GM23248 (cell line): Measurements from ENCODE around the gene PSME3IP1.

ENCODE experiments used
- EZH2 ChIP-seq: fragments of 200-600 bp; sonication (generic); IDR thresholded peaks from 2 replicates; pipeline ENCODE4 v1.6.1; 2018; ENCODE audit warnings: antibody characterized with exemption, mild to moderate bottlenecking; ENCODE audit not compliant: insufficient read depth, poor library complexity, severe bottlenecking
- EZH2phosphoT487 ChIP-seq: fragments of 200-600 bp; sonication (generic); IDR thresholded peaks from 2 replicates; pipeline ENCODE4 v1.6.1; 2018; ENCODE audit warnings: antibody characterized with exemption, moderate library complexity, mild to moderate bottlenecking, low read depth; ENCODE audit not compliant: insufficient read depth

DNA sequence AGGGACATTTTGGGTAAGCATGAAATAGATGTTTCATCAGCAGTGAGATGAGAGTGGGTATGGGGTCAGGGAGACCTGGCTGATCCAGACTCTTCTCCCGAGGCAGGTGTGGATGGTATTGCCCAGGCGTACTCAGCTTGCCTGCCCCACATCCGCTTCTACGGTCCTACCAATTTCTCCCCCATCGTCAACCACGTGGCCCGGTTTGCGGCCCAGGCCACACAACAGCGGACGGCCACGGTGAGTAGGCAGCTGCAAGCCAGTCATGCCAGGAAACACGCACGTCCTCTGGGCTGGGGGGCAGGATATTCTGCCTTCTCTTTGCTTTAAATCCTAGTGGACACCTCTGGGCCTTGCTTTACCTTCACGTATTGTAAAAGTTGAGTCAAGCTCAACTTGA is 48.8 kb downstream of the PSME3IP1 start:
- no peak for TF ChIP-seq EZH2
- no peak for TF ChIP-seq EZH2phosphoT487
